AG09319 (cell line): ENCODE measurements around the gene WDR27.

Source experiments
- DNase-seq: peaks from one replicate; pipeline ENCODE4 v3.0.0-alpha.2; 2010; ENCODE audit warnings: low read depth; ENCODE audit errors: extremely low read depth
- TF ChIP-seq, protein P1 (sequence below): IDR thresholded peaks from 2 replicates; pipeline ENCODE4 v1.5.1; 2011; ENCODE audit warnings: low read depth, mild to moderate bottlenecking, inconsistent platforms, low read length, moderate library complexity

The WDR27 gene

GRCh38 chr6:169729961-169730360 lies 28.1 kb upstream of the WDR27 start:
- TF ChIP-seq, protein P1, sequence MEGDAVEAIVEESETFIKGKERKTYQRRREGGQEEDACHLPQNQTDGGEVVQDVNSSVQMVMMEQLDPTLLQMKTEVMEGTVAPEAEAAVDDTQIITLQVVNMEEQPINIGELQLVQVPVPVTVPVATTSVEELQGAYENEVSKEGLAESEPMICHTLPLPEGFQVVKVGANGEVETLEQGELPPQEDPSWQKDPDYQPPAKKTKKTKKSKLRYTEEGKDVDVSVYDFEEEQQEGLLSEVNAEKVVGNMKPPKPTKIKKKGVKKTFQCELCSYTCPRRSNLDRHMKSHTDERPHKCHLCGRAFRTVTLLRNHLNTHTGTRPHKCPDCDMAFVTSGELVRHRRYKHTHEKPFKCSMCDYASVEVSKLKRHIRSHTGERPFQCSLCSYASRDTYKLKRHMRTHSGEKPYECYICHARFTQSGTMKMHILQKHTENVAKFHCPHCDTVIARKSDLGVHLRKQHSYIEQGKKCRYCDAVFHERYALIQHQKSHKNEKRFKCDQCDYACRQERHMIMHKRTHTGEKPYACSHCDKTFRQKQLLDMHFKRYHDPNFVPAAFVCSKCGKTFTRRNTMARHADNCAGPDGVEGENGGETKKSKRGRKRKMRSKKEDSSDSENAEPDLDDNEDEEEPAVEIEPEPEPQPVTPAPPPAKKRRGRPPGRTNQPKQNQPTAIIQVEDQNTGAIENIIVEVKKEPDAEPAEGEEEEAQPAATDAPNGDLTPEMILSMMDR: no peak
- no peak for DNase-seq

- TF ChIP-seq, protein P1: no peak
- no peak for DNase-seq
These were observed 25.1 kb upstream of the WDR27 start for GRCh38 chr6:169726963-169727362.

GRCh38 chr6:169726049-169726400 lies 24.2 kb upstream of the WDR27 start:
- TF ChIP-seq, protein P1: no peak

DNA sequence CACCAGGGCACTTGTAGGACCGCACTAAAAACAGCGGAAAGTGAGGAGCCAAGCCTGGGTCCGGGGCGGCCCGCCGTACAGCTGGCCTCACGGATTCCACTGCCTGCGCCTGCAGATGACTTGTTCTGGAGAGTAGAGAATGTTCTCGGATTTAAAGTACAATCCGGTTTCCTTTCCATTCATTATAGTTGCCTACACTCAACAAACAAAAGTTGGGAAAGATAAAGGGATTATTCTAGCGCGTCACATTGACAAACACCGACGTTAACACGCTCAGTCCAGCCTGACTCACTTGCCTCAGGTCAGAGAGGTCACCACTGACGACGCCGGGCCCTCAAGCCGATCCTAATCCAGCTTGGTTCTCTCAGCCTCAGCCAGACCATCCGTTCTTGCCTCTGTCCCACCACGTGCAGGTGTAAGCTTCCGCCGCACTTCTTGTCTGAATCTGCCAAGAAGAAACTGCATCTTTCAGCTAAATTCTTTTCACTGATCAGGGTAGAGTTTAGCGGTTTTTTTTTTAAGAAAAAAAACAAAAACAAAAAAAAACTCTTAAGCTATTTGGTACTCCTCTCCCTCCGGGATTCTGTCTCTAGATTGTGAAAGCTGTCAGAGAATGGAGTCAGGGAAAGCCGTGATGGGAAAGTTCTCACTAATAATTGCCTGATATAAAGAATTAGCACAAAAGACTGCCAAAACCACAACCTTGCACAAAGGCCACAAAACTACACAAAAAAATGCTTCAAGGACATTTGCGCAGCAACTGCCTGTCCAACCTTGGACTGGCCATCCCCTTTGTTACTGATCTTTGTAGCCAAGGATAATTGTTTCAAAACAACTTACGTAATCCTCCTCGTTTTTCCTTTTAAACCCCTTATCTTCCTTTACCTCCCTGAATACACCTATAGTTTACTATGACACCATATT lies 23.6 kb upstream of the WDR27 start:
- TF ChIP-seq, protein P1: no peak
- no peak for DNase-seq

More at GRCh38 chr6:169726049-169726400, 24.2 kb upstream of the WDR27 start:
- DNase-seq: no peak

DNA sequence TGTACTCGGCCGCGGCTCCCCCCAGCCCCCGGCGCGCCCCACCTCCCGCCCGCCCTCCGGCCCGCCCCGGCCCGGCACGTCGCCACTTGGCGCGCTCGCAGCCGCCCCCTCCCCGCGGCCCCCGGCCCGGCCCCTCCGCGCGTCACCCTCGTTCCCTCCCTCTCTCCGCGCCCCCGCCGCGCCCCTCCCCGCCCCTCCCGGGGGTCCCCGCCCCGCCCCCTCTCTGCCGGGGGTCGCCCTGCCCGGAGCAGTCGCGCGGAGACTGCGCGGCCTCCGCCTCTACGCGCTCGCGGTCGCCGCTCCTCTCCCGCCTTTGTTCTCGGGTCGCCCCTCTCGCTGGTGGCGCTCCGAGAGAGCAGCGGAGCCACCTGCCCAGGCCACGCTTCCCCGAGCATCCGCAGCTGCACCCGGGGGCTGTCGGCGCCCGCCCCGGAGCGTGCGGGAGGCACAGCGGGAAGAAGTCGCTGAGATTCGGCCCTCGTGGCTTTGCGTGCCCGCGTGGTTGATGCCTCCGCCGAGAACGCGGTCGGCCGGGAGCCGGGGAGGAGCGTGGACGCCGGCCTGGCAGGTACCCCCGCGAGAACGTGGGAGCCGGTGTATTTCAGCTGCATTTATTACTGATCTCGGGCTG lies 22.8 kb upstream of the WDR27 start, which contains the start of gene PHF10:
Gene PHF10 (minus strand): TSS at position 7 of the 631 bp plus-strand sequence. CDS start 569 bp downstream, outside the sequence.
- no peak for DNase-seq

DNA sequence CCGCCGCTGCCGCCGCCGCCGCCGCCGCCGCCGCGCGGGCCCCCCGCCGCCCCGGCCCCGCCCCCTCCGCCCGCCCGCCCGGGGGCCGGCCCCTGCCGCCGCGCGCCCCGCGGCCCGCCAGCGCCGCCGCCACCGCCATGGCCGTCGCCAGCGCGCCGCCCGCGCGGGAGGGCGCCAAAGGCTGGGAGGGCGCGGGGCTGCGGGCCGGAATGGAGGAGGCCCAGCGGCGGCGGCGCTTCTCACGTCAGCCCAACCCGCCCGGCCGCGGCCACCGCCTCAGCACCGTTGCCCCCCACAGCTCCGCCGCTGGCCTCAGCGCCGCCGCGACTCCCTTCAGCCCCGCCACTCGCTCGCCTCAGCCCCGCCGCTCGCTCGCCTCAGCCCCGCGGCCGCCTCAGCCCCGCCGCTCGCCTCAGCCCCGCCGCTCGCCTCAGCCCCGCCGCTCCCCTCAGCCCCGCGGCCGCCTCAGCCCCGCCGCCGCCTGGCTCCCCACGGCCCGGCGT lies 22.2 kb upstream of the WDR27 start:
- TF ChIP-seq, protein P1: no peak
- DNase-seq: no peak

More for the DNA sequence above, 22.8 kb upstream of the WDR27 start, which contains the start of gene PHF10:
- TF ChIP-seq, protein P1: no peak
